Panc1 (cell line): ENCODE data around the gene PSMA3. TPM values are rescaled to one million over a fixed set of nuclear protein-coding genes. Genes with fewer than 3 reads are reported as not detected.

ENCODE experiments used
- ATAC-seq: fragments of 200-7000 bp; cut with Tn5 transposase; 2 replicates; pipeline ENCODE4 v1.9.1; 2020; ENCODE audit warnings: mild to moderate bottlenecking, moderate library complexity
- BruUV-seq: library from RNA; stranded (reverse); fragments of 400-500 nt; replicated peaks from 2 replicates; lab custom pipeline; 2021; lab: Mats Ljungman, UMichigan
- CTCF ChIA-PET: fragments of 300-600 bp; sonication (Branson Sonifier 250); formaldehyde crosslinking; loops from one replicate; lab custom pipeline; 2022; ENCODE audit warnings: antibody characterized with exemption; lab: Charles Lee
- POLR2A ChIA-PET: fragments of 300-600 bp; sonication (Branson Sonifier 250); formaldehyde crosslinking; loops from one replicate; lab custom pipeline; 2022; ENCODE audit warnings: antibody characterized with exemption; lab: Charles Lee
- DNase-seq: peaks from one replicate; pipeline ENCODE4 v3.0.0-alpha.2; 2010; ENCODE audit warnings: low read depth, low spot score
- H3K27ac ChIP-seq: 2 replicates; pipeline ENCODE4 v1.5.1; 2011; ENCODE audit warnings: mild to moderate bottlenecking, low read length, inconsistent platforms
- H3K27me3 ChIP-seq: fragments of 200-500 bp; sonication (Bioruptor generic); 2 replicates; pipeline ENCODE4 v1.6.0; 2014; ENCODE audit warnings: low read length, inconsistent platforms; ENCODE audit not compliant: control insufficient read depth, insufficient read depth
- H3K36me3 ChIP-seq: fragments of 200-500 bp; sonication (Bioruptor generic); 2 replicates; pipeline ENCODE4 v1.5.1; 2014; ENCODE audit warnings: inconsistent platforms, mild to moderate bottlenecking, low read length, moderate library complexity; ENCODE audit not compliant: control insufficient read depth, insufficient read depth
- H3K4me1 ChIP-seq: 2 replicates; pipeline ENCODE4 v1.5.1; 2011; ENCODE audit warnings: inconsistent platforms, mild to moderate bottlenecking, low read length, moderate library complexity; ENCODE audit not compliant: control insufficient read depth, insufficient read depth
- H3K4me3 ChIP-seq, 2 experiments: 2 replicates each; pipeline ENCODE4 v1.5.1; 2011 to 2012; ENCODE audit warnings: low read depth in 2 of 2, low read length in 2 of 2, mild to moderate bottlenecking in 2 of 2, inconsistent platforms in 1 of 2, moderate library complexity in 1 of 2
- H3K9me3 ChIP-seq: fragments of 200-500 bp; sonication (Bioruptor generic); 2 replicates; pipeline ENCODE4 v1.5.1; 2014; ENCODE audit warnings: low read depth, mild to moderate bottlenecking, inconsistent platforms, low read length, moderate library complexity; ENCODE audit not compliant: control insufficient read depth, insufficient read depth
- POLR2AphosphoS5 ChIP-seq: IDR thresholded peaks from 2 replicates; pipeline ENCODE4 v1.6.1; 2012; ENCODE audit warnings: mild to moderate bottlenecking, low read depth, low read length, moderate library complexity
- SIN3A ChIP-seq: IDR thresholded peaks from 2 replicates; pipeline ENCODE4 v1.6.1; 2012; ENCODE audit warnings: low read depth, mild to moderate bottlenecking, low read length, moderate library complexity, borderline replicate concordance; ENCODE audit not compliant: insufficient read depth
- TCF7L2 ChIP-seq: IDR thresholded peaks from 2 replicates; pipeline ENCODE4 v1.6.1; 2011; ENCODE audit warnings: mild to moderate bottlenecking, low read depth, low read length, inconsistent platforms
- in situ Hi-C: cut with HindIII; loops from 2 replicates; pipeline ENCODE4 v1.10.0; 2016; ENCODE audit warnings: low sequenced_read_pairs, low pct_unique_long_range_greater_than_20kb
- intact Hi-C: fragments of 100-400 bp; cut with micrococcal nuclease; formaldehyde crosslinking; loops from one replicate; pipeline ENCODE4 v1.10.0; 2022; ENCODE audit not compliant: unreplicated experiment
- total RNA-seq: library from RNA; stranded (reverse); gene quantifications from one replicate; pipeline ENCODE4 v1.2.1, GENCODE V29; 2021; ENCODE audit not compliant: unreplicated experiment
- TF ChIP-seq, protein P1 (sequence below), 2 experiments: IDR thresholded peaks; 2 replicates each; pipeline ENCODE4 v1.6.1; 2011 to 2012; ENCODE audit warnings: low read depth in 2 of 2, control low read depth in 1 of 2, low read length in 1 of 2, mild to moderate bottlenecking in 1 of 2, moderate library complexity in 1 of 2; ENCODE audit not compliant: insufficient read depth in 1 of 2
- TF ChIP-seq, protein P2 (sequence below): fragments of 450-650 bp; IDR thresholded peaks from 2 replicates; pipeline ENCODE4 v1.5.1; 2017; ENCODE audit warnings: mild to moderate bottlenecking

The PSMA3 gene
- total RNA-seq, 1 experiment from 2014 or later = 159 TPM

DNA sequence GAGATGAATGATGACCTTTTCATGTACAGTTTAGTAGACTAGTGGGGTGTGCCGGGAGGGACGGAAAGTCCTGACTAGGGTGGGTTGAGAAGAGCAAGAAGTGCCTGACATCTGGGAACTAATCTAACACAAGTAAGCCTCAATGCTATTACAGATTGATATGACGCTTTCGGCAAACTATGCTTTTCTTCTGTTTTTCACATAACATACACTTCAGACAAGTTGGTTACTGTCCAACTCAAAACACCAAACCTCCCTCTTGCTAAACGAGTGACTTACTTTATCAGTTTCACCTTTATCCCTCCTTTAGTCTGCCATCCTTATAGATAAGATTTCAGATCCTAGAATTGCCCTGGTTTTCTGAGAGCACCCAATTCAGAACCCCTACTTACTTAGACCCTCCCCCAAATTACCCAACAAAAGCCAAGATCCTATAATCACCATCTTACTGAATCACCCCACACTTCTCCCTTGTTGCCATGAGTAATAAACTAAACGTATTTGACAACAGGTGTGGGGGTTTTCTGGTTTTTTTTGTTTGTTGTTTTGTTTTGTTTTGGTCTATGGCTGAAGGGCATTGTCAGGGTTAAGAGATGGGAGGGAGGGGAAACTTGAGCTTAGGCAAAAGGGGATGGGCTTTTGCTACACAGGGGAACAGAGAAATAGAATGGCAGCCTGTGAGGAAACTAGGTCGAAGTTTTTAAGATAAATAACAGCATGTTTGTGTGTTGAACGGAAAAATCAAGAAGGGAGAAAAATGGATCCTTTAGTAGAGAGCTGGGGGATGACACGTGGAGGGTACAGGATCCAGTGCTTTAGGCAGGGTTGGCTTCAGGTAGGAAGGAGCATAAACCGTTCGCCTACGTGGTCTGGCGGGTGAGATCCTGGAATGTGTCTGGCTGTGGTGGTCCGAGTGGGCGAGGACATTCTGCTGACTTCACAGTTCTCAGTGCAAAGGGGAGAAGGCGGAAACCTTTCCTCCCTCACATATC lies 6.1 kb upstream of the PSMA3 start:
- no peaks in the 10 kb centered on the region for H3K9me3 ChIP-seq
- BruUV-seq = no TSS peak
- CTCF ChIA-PET = no interaction called here
- in situ Hi-C loops (no loop called here), intact Hi-C loops (no loop called here)
- H3K27me3 ChIP-seq = no peaks in the 10 kb centered on the region
- POLR2A ChIA-PET = interaction anchor here (0.6 kb wide), 1 partner anchor 1794 kb away, joined by 3 read pairs; no protein-coding TSS in a partner anchor
- no peak overlapping the region; the same call in 1 of the 2 replicates for H3K27ac ChIP-seq
- no peaks in the 10 kb centered on the region; the same call in 1 of the 2 replicates for H3K36me3 ChIP-seq
- TF ChIP-seq, protein P1, sequence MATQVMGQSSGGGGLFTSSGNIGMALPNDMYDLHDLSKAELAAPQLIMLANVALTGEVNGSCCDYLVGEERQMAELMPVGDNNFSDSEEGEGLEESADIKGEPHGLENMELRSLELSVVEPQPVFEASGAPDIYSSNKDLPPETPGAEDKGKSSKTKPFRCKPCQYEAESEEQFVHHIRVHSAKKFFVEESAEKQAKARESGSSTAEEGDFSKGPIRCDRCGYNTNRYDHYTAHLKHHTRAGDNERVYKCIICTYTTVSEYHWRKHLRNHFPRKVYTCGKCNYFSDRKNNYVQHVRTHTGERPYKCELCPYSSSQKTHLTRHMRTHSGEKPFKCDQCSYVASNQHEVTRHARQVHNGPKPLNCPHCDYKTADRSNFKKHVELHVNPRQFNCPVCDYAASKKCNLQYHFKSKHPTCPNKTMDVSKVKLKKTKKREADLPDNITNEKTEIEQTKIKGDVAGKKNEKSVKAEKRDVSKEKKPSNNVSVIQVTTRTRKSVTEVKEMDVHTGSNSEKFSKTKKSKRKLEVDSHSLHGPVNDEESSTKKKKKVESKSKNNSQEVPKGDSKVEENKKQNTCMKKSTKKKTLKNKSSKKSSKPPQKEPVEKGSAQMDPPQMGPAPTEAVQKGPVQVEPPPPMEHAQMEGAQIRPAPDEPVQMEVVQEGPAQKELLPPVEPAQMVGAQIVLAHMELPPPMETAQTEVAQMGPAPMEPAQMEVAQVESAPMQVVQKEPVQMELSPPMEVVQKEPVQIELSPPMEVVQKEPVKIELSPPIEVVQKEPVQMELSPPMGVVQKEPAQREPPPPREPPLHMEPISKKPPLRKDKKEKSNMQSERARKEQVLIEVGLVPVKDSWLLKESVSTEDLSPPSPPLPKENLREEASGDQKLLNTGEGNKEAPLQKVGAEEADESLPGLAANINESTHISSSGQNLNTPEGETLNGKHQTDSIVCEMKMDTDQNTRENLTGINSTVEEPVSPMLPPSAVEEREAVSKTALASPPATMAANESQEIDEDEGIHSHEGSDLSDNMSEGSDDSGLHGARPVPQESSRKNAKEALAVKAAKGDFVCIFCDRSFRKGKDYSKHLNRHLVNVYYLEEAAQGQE (IDR thresholded peaks at IDR 0.05; ENCODE audit: insufficient read depth in 1 of 2, low read depth in 2 of 2, low read length in 1 of 2) = no peak
- no peak for TF ChIP-seq SIN3A
- no peak for TF ChIP-seq POLR2AphosphoS5
- TF ChIP-seq, protein P2, sequence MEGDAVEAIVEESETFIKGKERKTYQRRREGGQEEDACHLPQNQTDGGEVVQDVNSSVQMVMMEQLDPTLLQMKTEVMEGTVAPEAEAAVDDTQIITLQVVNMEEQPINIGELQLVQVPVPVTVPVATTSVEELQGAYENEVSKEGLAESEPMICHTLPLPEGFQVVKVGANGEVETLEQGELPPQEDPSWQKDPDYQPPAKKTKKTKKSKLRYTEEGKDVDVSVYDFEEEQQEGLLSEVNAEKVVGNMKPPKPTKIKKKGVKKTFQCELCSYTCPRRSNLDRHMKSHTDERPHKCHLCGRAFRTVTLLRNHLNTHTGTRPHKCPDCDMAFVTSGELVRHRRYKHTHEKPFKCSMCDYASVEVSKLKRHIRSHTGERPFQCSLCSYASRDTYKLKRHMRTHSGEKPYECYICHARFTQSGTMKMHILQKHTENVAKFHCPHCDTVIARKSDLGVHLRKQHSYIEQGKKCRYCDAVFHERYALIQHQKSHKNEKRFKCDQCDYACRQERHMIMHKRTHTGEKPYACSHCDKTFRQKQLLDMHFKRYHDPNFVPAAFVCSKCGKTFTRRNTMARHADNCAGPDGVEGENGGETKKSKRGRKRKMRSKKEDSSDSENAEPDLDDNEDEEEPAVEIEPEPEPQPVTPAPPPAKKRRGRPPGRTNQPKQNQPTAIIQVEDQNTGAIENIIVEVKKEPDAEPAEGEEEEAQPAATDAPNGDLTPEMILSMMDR = no peak
- no peak for TF ChIP-seq TCF7L2
- DNase-seq (no peak), ATAC-seq (peak; percentile 13; the same call in 1 of the 2 replicates)
- H3K4me1 ChIP-seq = peaks cover 6% of the 10 kb centered on the region
- peak overlapping the region; percentile 75 to 76 for H3K4me3 ChIP-seq

DNA sequence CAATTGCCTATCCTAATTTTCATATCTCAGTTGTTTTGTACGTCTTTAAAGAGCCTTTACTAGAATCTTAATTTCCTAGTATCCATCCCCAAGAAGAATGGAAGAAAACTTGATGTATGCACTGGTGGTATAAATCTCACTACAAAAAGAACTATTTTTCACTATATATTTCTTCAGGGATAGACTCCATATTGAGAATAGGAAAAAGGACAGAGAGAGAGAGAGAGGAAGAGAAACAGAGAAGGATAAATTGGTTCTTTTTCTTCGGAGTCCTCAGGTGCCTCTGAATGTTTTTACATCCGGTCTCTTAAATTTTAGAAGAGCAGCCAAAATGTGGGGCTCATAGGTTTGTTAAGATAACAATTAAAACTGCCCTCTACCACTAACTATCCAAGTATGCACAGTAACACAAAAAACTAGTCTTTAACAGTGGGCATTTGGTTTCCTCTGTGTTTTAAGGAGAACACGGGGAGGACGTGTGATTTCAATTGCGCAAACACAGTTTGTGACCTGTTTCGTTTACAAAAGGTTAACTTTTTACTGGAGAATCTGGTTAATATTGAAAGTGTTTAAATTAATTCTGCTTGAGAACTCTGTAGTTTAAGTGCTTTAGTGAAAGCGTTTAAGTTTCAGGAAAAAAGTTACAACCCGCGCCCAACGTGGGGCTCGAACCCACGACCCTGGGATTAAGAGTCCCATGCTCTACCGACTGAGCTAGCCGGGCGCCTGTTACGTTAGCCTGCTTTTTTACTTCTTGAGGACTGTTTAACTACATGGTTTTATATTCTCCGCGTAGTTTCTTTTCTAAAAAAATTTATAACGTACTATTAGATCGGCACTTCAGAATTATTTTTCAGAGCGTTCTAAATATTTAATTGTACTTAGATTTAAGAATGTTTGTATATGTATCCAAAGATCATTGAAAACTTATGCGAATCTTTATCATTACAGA lies 5.1 kb upstream of the PSMA3 start:
- peaks cover 6% of the 10 kb centered on the region for H3K4me1 ChIP-seq
- POLR2A ChIA-PET = no interaction called here
- peak overlapping the region; percentile 62; the same call in 1 of the 2 replicates for H3K27ac ChIP-seq
- DNase-seq = peak; percentile 28
- H3K27me3 ChIP-seq = no peaks in the 10 kb centered on the region
- CTCF ChIA-PET = no interaction called here
- BruUV-seq = no TSS peak
- in situ Hi-C loops = no loop called here
- peak; percentile 57 for ATAC-seq
- H3K4me3 ChIP-seq = peak overlapping the region; percentile 75 to 76
- intact Hi-C loops = no loop called here
- TF ChIP-seq TCF7L2 (no peak), POLR2AphosphoS5 (no peak), SIN3A (no peak)
- TF ChIP-seq, protein P1 (IDR thresholded peaks at IDR 0.05; ENCODE audit: insufficient read depth in 1 of 2, low read depth in 2 of 2, low read length in 1 of 2) = no peak
- TF ChIP-seq, protein P2 = no peak
- H3K36me3 ChIP-seq = no peaks in the 10 kb centered on the region
- no peaks in the 10 kb centered on the region for H3K9me3 ChIP-seq
